HepG2 (cell line): ENCODE data around the gene PPP1R8. TPM values are rescaled to one million over a fixed set of nuclear protein-coding genes. Genes with fewer than 3 reads are reported as not detected.

Source experiments
- ATAC-seq: fragments of 200-7000 bp; cut with Tn5 transposase; 3 replicates; pipeline ENCODE4 v1.9.1; 2020; ENCODE audit warnings: mild to moderate bottlenecking, moderate library complexity
- BruUV-seq: library from RNA; stranded (reverse); fragments of 400-500 nt; replicated peaks from 2 replicates; lab custom pipeline; 2021; lab: Mats Ljungman, UMichigan
- CTCF ChIA-PET: fragments of 300-600 bp; formaldehyde crosslinking; extraction: SDS; loops from one replicate; lab custom pipeline; 2021; ENCODE audit warnings: low total read pairs, inconsistent platforms, low intra/inter-chr PET ratio; lab: Yijun Ruan, JAX
- POLR2A ChIA-PET: fragments of 350-600 bp; sonication (Branson Sonifier 250); formaldehyde crosslinking; loops from one replicate; lab custom pipeline; 2020; ENCODE audit warnings: antibody characterized with exemption, inconsistent platforms; lab: Yijun Ruan, JAX
- DNase-seq: peaks from one replicate; pipeline ENCODE4 v3.0.0-alpha.2; 2015; ENCODE audit warnings: low spot score
- FAIRE-seq: peaks from 3 replicates; lab custom pipeline; 2011; peaks lifted over from hg19 to GRCh38; lab: Jason Lieb, UNC
- H2AFZ ChIP-seq: one replicate; pipeline ENCODE4 v1.6.1; 2011; ENCODE audit warnings: low read length, inconsistent platforms
- H3K27ac ChIP-seq: fragments of 300-600 bp; 3 replicates; pipeline ENCODE4 v1.8.0; 2011; ENCODE audit warnings: mixed run types, mild to moderate bottlenecking, mixed read lengths, low read length, inconsistent platforms; ENCODE audit not compliant: insufficient read depth; ENCODE audit errors: extremely low read length
- H3K27me3 ChIP-seq, 2 experiments: fragments of 200-600 bp in 1 of 2; 2 replicates in 1 of 2; 3 replicates in 1 of 2; pipeline versions ENCODE4 v1.6.0 to v1.8.0; 2011; ENCODE audit warnings: low read length in 2 of 2, mild to moderate bottlenecking in 2 of 2, moderate library complexity in 2 of 2, inconsistent platforms in 1 of 2; ENCODE audit not compliant: insufficient read depth in 2 of 2, control insufficient read depth in 1 of 2
- H3K36me3 ChIP-seq, 2 experiments: fragments of 200-600 bp in 1 of 2; replicated peaks in 1 of 2; 2 replicates in 1 of 2; 3 replicates in 1 of 2; pipeline versions ENCODE4 v1.5.1 to v1.8.0; 2011; ENCODE audit warnings: low read length in 2 of 2, inconsistent platforms in 1 of 2; ENCODE audit not compliant: insufficient read depth in 2 of 2, control insufficient read depth in 1 of 2
- H3K4me1 ChIP-seq: 2 replicates; pipeline ENCODE4 v1.5.1; 2012; ENCODE audit warnings: low read length, inconsistent platforms; ENCODE audit not compliant: insufficient read depth
- H3K4me2 ChIP-seq: 2 replicates; pipeline ENCODE4 v1.6.0; 2011; ENCODE audit warnings: low read depth, low read length, inconsistent platforms
- H3K4me3 ChIP-seq, 3 experiments: fragments of 200-600 bp in 1 of 3; sonication (generic), shearing (Covaris generic) in 1 of 3; replicated peaks in 1 of 3; 2 replicates each; pipeline ENCODE4 v1.5.1; 2011 to 2016; ENCODE audit warnings: low read length in 3 of 3, inconsistent platforms in 2 of 3, low read depth in 2 of 3, mild to moderate bottlenecking in 2 of 3, control low read depth in 1 of 3, mixed read lengths in 1 of 3; ENCODE audit not compliant: insufficient read depth in 1 of 3
- H3K79me2 ChIP-seq: one replicate; pipeline ENCODE4 v1.6.1; 2011; ENCODE audit warnings: low read length, inconsistent platforms; ENCODE audit not compliant: insufficient read depth
- H3K9ac ChIP-seq: 2 replicates; pipeline ENCODE4 v1.6.0; 2011; ENCODE audit warnings: mild to moderate bottlenecking, low read depth, low read length, inconsistent platforms; ENCODE audit not compliant: insufficient read depth
- H3K9me3 ChIP-seq: 2 replicates; pipeline ENCODE4 v1.5.1; 2012; ENCODE audit warnings: mild to moderate bottlenecking, low read length
- H4K20me1 ChIP-seq: 2 replicates; pipeline ENCODE4 v1.6.0; 2011; ENCODE audit warnings: inconsistent platforms, mild to moderate bottlenecking, low read length, moderate library complexity; ENCODE audit not compliant: insufficient read depth
- ETV6 ChIP-seq: sonication (generic); formaldehyde crosslinking; conservative IDR thresholded peaks from 2 replicates; pipeline ENCODE4 v1.4.0; 2020; ENCODE audit warnings: missing genetic modification reagents
- FOXK2 ChIP-seq: fragments of 450-650 bp; IDR thresholded peaks from 2 replicates; pipeline ENCODE4 v1.6.1; 2016
- HNF4A ChIP-seq: sonication (generic); formaldehyde crosslinking; IDR thresholded peaks from 2 replicates; pipeline ENCODE4 v1.4.0; 2020; ENCODE audit warnings: missing genetic modification reagents
- IKZF4 ChIP-seq: sonication (generic); formaldehyde crosslinking; IDR thresholded peaks from 2 replicates; pipeline ENCODE4 v1.5.1; 2020; ENCODE audit warnings: borderline replicate concordance, mild to moderate bottlenecking, low read depth, missing genetic modification reagents; ENCODE audit errors: not compliant biosample characterization
- IRX3 ChIP-seq: sonication (generic); formaldehyde crosslinking; IDR thresholded peaks from 2 replicates; pipeline ENCODE4 v1.8.1; 2023; ENCODE audit warnings: mild to moderate bottlenecking, low read depth, missing genetic modification reagents, borderline replicate concordance
- KLF13 ChIP-seq: sonication (generic); formaldehyde crosslinking; IDR thresholded peaks from 2 replicates; pipeline ENCODE4 v1.4.0; 2020; ENCODE audit warnings: mild to moderate bottlenecking, missing genetic modification reagents
- MATR3 ChIP-seq: sonication (generic); formaldehyde crosslinking; IDR thresholded peaks from 2 replicates; pipeline ENCODE4 v1.4.0; 2020; ENCODE audit warnings: missing genetic modification reagents
- NONO ChIP-seq, 2 experiments: fragments of 450-650 bp in 1 of 2; sonication (generic) in 1 of 2; formaldehyde crosslinking in 1 of 2; IDR thresholded peaks in 1 of 2; conservative IDR thresholded peaks in 1 of 2; 2 replicates each; pipeline versions ENCODE4 v1.6.1 to v1.8.0; 2017 to 2022; ENCODE audit warnings: mild to moderate bottlenecking in 1 of 2, missing genetic modification reagents in 1 of 2, moderate library complexity in 1 of 2
- POLR2AphosphoS5 ChIP-seq: IDR thresholded peaks from 2 replicates; pipeline ENCODE4 v1.6.1; 2012; ENCODE audit warnings: low read depth, low read length
- RARA ChIP-seq: IDR thresholded peaks from 2 replicates; pipeline ENCODE4 v1.6.1; 2016; ENCODE audit warnings: missing genetic modification reagents, missing compliant biosample characterization
- RARG ChIP-seq: sonication (generic); formaldehyde crosslinking; IDR thresholded peaks from 2 replicates; pipeline ENCODE4 v1.4.0; 2020; ENCODE audit warnings: low read depth, mild to moderate bottlenecking, missing genetic modification reagents
- RXRA ChIP-seq: sonication (generic); formaldehyde crosslinking; IDR thresholded peaks from 2 replicates; pipeline ENCODE4 v1.5.1; 2020; ENCODE audit warnings: missing genetic modification reagents
- SMC3 ChIP-seq: IDR thresholded peaks from 2 replicates; pipeline ENCODE4 v1.6.1; 2011; ENCODE audit warnings: low read length, improper control_type of control experiment
- XBP1 ChIP-seq: sonication (generic); formaldehyde crosslinking; IDR thresholded peaks from 2 replicates; pipeline ENCODE4 v1.5.0; 2020; ENCODE audit warnings: missing genetic modification reagents
- ZNF121 ChIP-seq: sonication (generic); formaldehyde crosslinking; IDR thresholded peaks from 2 replicates; pipeline ENCODE4 v1.5.0; 2020; ENCODE audit warnings: mild to moderate bottlenecking, missing genetic modification reagents
- ZNF343 ChIP-seq: sonication (generic); formaldehyde crosslinking; IDR thresholded peaks from 2 replicates; pipeline ENCODE4 v1.4.0; 2020; ENCODE audit warnings: mild to moderate bottlenecking, missing genetic modification reagents
- ZNF530 ChIP-seq: sonication (generic); formaldehyde crosslinking; IDR thresholded peaks from 2 replicates; pipeline ENCODE4 v1.5.0; 2020; ENCODE audit warnings: low read depth, mild to moderate bottlenecking, missing genetic modification reagents
- ZNF577 ChIP-seq: sonication (generic); formaldehyde crosslinking; IDR thresholded peaks from 2 replicates; pipeline ENCODE4 v1.4.0; 2020; ENCODE audit warnings: mild to moderate bottlenecking, low read depth, missing genetic modification reagents, borderline replicate concordance
- ZNF652 ChIP-seq: IDR thresholded peaks from 2 replicates; pipeline ENCODE4 v1.6.1; 2016; ENCODE audit warnings: low read depth, borderline replicate concordance
- WGBS: methylation state at CpG from one replicate; pipeline ENCODE4 v1.1.6; 2017; ENCODE audit warnings: low lambda C conversion rate; 5-methylcytosine and 5-hydroxymethylcytosine counted together
- in situ Hi-C: cut with HindIII; loops from 2 replicates; pipeline ENCODE4 v1.10.0; 2017; ENCODE audit warnings: low pct_unique_long_range_greater_than_20kb; ENCODE audit not compliant: extremely low pct_ligation_motif_present
- intact Hi-C: fragments of 100-400 bp; cut with micrococcal nuclease; formaldehyde crosslinking; loops from one replicate; pipeline ENCODE4 v1.10.0; 2022; ENCODE audit not compliant: unreplicated experiment
- polyA plus RNA-seq, 8 experiments: library from polyadenylated mRNA; depleted of rRNA in 3 of 8; stranded (reverse) in 7 of 8; unstranded in 1 of 8; fragments of >200 nt; fragmentation: Illumina TruSeq in 4 of 8; extraction: Trizol in 4 of 8; gene quantifications; 2 replicates each; pipeline versions ENCODE4 v1.2.1 to v1.2.3, GENCODE V29; 2011 to 2016; ENCODE audit warnings: low read depth in 4 of 8, missing spikeins in 1 of 8, mixed read lengths in 1 of 8; ENCODE audit not compliant: insufficient read depth in 1 of 8
- total RNA-seq, 5 experiments: library from RNA; depleted of rRNA; stranded (reverse); fragments of >200 nt; fragmentation: Illumina TruSeq; extraction: Trizol; gene quantifications; 2 replicates each; pipeline ENCODE4 v1.2.3, GENCODE V29; 2016; ENCODE audit warnings: low read depth in 1 of 5
- TF ChIP-seq, protein P1 (sequence below): sonication (generic); formaldehyde crosslinking; IDR thresholded peaks from 2 replicates; pipeline ENCODE4 v1.4.0; 2020; ENCODE audit warnings: missing genetic modification reagents

Gene PPP1R8
- total and polyA plus RNA-seq, 2 of the 13 experiments (the other 11 are each of a cell fraction or from before 2014, with no cell fraction given) = 38.3 to 62.2 TPM

DNA sequence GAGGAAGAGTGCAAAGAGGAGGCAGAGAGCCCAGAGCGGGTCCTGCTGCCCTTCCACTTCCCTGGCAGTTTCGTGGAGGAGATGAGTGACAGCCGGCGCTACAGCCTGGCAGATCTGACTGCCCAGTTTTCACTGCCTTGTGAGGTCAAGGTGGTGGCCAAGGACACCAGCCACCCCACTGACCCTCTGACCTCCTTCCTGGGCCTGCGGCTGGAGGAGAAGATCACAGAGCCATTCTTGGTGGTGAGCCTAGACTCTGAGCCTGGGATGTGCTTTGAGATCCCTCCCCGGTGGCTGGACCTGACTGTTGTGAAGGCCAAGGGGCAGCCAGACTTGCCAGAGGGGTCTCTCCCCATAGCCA, 51.9 kb downstream of the PPP1R8 start (continued):
- TF ChIP-seq RXRA (CRISPR knock-in tag) (peak; percentile 55; the same call in 1 of the 2 replicates), RARG (no peak), POLR2AphosphoS5 (no peak), RARA (CRISPR knock-in tag) (peak; percentile 49; the same call in 1 of the 2 replicates), ZNF652 (no peak), ZNF530 (CRISPR knock-in tag) (no peak), ETV6 (CRISPR knock-in tag) (no peak), SMC3 (no peak), IRX3 (CRISPR knock-in tag) (no peak), HNF4A (CRISPR knock-in tag) (0 out of 2 replicates have a peak, but pooled peaks have one; percentile 11), ZNF343 (no peak)

DNA sequence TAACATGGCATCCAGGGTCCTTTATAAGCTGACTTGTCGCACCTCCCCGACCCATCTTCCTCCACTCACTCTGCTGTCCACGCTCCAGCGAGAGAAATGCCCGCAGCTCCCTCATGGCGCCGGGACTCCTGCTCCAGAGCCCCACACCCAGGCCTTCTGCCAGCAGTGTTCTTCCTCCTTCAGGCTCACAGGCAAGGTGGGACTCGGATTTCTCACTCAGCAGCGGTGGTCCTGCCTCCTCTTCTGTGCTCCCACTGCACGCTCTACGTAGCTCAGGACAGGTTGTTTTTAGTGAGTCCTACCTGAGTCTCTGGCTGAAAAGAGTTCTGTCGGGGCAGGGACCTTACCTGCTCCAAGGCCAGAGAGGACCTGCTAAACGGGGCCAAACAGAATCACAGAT, 53.0 kb downstream of the PPP1R8 start:
- Histone ChIP-seq H3K27me3 (no peaks in the 10 kb centered on the region), H3K36me3 (peaks cover 0 to 2% of the 10 kb centered on the region in 2 experiments; a peak in 1 of 5 replicates), H3K79me2 (no peaks in the 10 kb centered on the region), H4K20me1 (no peaks in the 10 kb centered on the region), H2AFZ (no peak overlapping the region), H3K27ac (no peak overlapping the region), H3K4me1 (peaks cover 11% of the 10 kb centered on the region), H3K9me3 (no peaks in the 10 kb centered on the region), H3K4me3 (no peak overlapping the region), H3K4me2 (no peak overlapping the region), H3K9ac (no peak overlapping the region)
- FAIRE-seq (no peak), DNase-seq (no peak), ATAC-seq (no peak)
- ChIA-PET CTCF (no interaction called here), POLR2A (no interaction called here)
- TF ChIP-seq ZNF121 (no peak), FOXK2 (no peak), KLF13 (CRISPR knock-in tag) (no peak), NONO (IDR thresholded peaks at IDR 0.05) (no peak), NONO (CRISPR knock-in tag; conservative IDR thresholded peaks at IDR 0.05) (no peak), XBP1 (CRISPR knock-in tag) (no peak), IKZF4 (CRISPR knock-in tag) (no peak), MATR3 (CRISPR knock-in tag) (no peak), ZNF577 (CRISPR knock-in tag) (no peak)
- TF ChIP-seq, protein P1, sequence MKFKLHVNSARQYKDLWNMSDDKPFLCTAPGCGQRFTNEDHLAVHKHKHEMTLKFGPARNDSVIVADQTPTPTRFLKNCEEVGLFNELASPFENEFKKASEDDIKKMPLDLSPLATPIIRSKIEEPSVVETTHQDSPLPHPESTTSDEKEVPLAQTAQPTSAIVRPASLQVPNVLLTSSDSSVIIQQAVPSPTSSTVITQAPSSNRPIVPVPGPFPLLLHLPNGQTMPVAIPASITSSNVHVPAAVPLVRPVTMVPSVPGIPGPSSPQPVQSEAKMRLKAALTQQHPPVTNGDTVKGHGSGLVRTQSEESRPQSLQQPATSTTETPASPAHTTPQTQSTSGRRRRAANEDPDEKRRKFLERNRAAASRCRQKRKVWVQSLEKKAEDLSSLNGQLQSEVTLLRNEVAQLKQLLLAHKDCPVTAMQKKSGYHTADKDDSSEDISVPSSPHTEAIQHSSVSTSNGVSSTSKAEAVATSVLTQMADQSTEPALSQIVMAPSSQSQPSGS (CRISPR knock-in tag) = no peak
- BruUV-seq = no TSS peak
- intact Hi-C loops = no loop called here
- in situ Hi-C loops = no loop called here
- 95% methylated on average over 11 of the region's 13 CpGs for WGBS
